ENCODE measurements around the gene NDE1. TPM values are rescaled to one million over a fixed set of nuclear protein-coding genes. Genes with fewer than 3 reads are reported as not detected.
A peak's percentile ranks its signal among the peaks of the same experiment; 100 is the strongest.

Gene NDE1
- total and polyA plus RNA-seq, 2 of the 8 experiments (the other 6 are each of a cell fraction or from before 2014, with no cell fraction given): 13.3 to 41.3 TPM

GRCh38 chr16:15652293-15653001 is 2.4 kb downstream of the NDE1 start:
- Histone ChIP-seq H3K23me2 (ENCODE audit: low read depth, low read length) (peaks cover 6% of the 10 kb centered on the region), H2AK5ac (ENCODE audit: low read depth, low read length) (no peak overlapping the region), H4K91ac (replicated peaks; ENCODE audit: insufficient read length, low read length) (no peak overlapping the region), H4K8ac (ENCODE audit: extremely low read depth, insufficient read depth, low read length) (no peak overlapping the region), H2BK20ac (ENCODE audit: low read length) (no peak overlapping the region), H3K4me2 (ENCODE audit: insufficient read depth in 1 of 2, low read depth in 2 of 2, low read length in 2 of 2) (no peak overlapping the region), H2BK12ac (ENCODE audit: low read depth, low read length) (no peak overlapping the region), H3K14ac (ENCODE audit: insufficient read length) (no peak overlapping the region), H2AFZ (ENCODE audit: low read length) (no peak overlapping the region), H3K79me1 (ENCODE audit: low read depth, low read length) (peaks cover 5% of the 10 kb centered on the region; the same call in 1 of the 2 replicates), H3K27ac (ENCODE audit: low read depth, low read length) (no peak overlapping the region), H3K9me3 (ENCODE audit: insufficient read depth in 2 of 2, low read depth in 1 of 2, low read length in 1 of 2) (no peaks in the 10 kb centered on the region), H3K18ac (ENCODE audit: extremely low read depth, low read length) (no peak overlapping the region), H3K36me3 (ENCODE audit: control insufficient read depth in 2 of 4, insufficient read depth in 4 of 4, low read length in 3 of 4) (no peaks in the 10 kb centered on the region), H4K20me1 (replicated peaks in 1 of 2; ENCODE audit: control insufficient read depth in 1 of 2, insufficient read depth in 2 of 2, low read length in 2 of 2) (peaks cover 1 to 3% of the 10 kb centered on the region in 2 experiments), H3K9ac (replicated peaks in 1 of 4; ENCODE audit: extremely low read depth in 1 of 4, low read depth in 3 of 4, low read length in 3 of 4) (0 out of 7 replicates have a peak overlapping the region, but pooled peaks of 1 of the 4 experiments have one; percentile 18), H3K56ac (replicated peaks; ENCODE audit: insufficient read length, low read depth, low read length) (no peak overlapping the region), H4K5ac (ENCODE audit: insufficient read length, low read depth, low read length) (no peak overlapping the region), H2BK5ac (ENCODE audit: low read depth, low read length) (no peak overlapping the region), H3K27me3 (replicated peaks in 1 of 4; ENCODE audit: control insufficient read depth in 3 of 4, extremely low read depth in 1 of 4, insufficient read depth in 3 of 4, low read length in 3 of 4) (no peaks in the 10 kb centered on the region), H3K23ac (ENCODE audit: insufficient read length) (no peak overlapping the region), H3K4me1 (replicated peaks in 1 of 4; ENCODE audit: control insufficient read depth in 3 of 4, insufficient read depth in 4 of 4, low read length in 3 of 4) (peaks cover 0 to 3% (median 1%) of the 10 kb centered on the region in 4 experiments; a peak in 2 of 7 replicates), H3K4ac (replicated peaks; ENCODE audit: insufficient read length, low read depth, low read length) (no peak overlapping the region), H3K4me3 (ENCODE audit: extremely low read depth in 1 of 4, insufficient read depth in 2 of 4, low read depth in 3 of 4, low read length in 4 of 4) (no peak overlapping the region), H3K79me2 (ENCODE audit: control insufficient read depth in 1 of 2, insufficient read depth in 2 of 2, low read length in 2 of 2) (peaks cover 0 to 22% of the 10 kb centered on the region in 2 experiments; a peak in 3 of 4 replicates), H2BK120ac (replicated peaks; ENCODE audit: low read depth, low read length) (no peak overlapping the region), H2BK15ac (ENCODE audit: low read length) (0 out of 2 replicates have a peak overlapping the region, but pooled peaks have one; percentile 29)
- FAIRE-seq (no peak), DNase-seq (ENCODE audit: low read depth in 1 of 2, low spot score in 2 of 2) (no peak)
- TF ChIP-seq FOSL1 (IDR thresholded peaks at IDR 0.05; ENCODE audit: insufficient read depth, low read depth, low read length): no peak
- no peak for TF ChIP-seq GTF2F1 (IDR thresholded peaks at IDR 0.05; ENCODE audit: borderline replicate concordance, low read depth, low read length)
- no peak for TF ChIP-seq BRCA1 (IDR thresholded peaks at IDR 0.05; ENCODE audit: low read depth, low read length)
- no peak for TF ChIP-seq CEBPB (IDR thresholded peaks at IDR 0.05; ENCODE audit: low read depth, low read length)
- TF ChIP-seq ATF3 (IDR thresholded peaks at IDR 0.05; ENCODE audit: insufficient read depth, low read depth, low read length): no peak
- TF ChIP-seq CBX5 (IDR thresholded peaks at IDR 0.05; ENCODE audit: low read depth, low read length): no peak
- TF ChIP-seq SRF (IDR thresholded peaks at IDR 0.05; ENCODE audit: low read depth, low read length): no peak
- no peak for TF ChIP-seq CBX8 (IDR thresholded peaks at IDR 0.05; ENCODE audit: borderline replicate concordance, low read depth, low read length)
- TF ChIP-seq TEAD4 (IDR thresholded peaks at IDR 0.05; ENCODE audit: low read depth, low read length): no peak
- TF ChIP-seq SUZ12 (IDR thresholded peaks at IDR 0.05; ENCODE audit: low read length): no peak
- POLR2A ChIA-PET (ENCODE audit: partially characterized antibody): interaction anchor here (0.8 kb wide), 1 partner anchor 10 kb away, joined by 3 read pairs; the partner anchor contains the start of gene MARF1
- CTCF ChIA-PET (ENCODE audit: partially characterized antibody): interaction anchor here (0.7 to 1.9 kb wide), 3 partner anchors 9 to 28 kb away, joined by 3 to 5 read pairs (median 3); no protein-coding TSS in a partner anchor
- 91% methylated on average over 14 of the region's 14 CpGs; no CpG with 5 or more reads in 1 of the 2 experiments for WGBS, 2 experiments (ENCODE audit: extremely low coverage in 1 of 2, insufficient coverage in 1 of 2, insufficient read length in 1 of 2, insufficient replicate concordance in 2 of 2, low coverage in 1 of 2, low lambda C conversion rate in 2 of 2, missing lambda C conversion rate in 1 of 2)

Measured in H1 (cell line).